GM12865 (cell line): ENCODE measurements around the gene ADCY4.

ENCODE experiments used
- DNase-seq: peaks from one replicate; pipeline ENCODE4 v3.0.0; 2010; ENCODE audit warnings: low read depth
- H3K4me3 ChIP-seq: 2 replicates; pipeline ENCODE4 v1.5.1; 2011; ENCODE audit warnings: mild to moderate bottlenecking, low read depth, low read length, control low read depth
- CTCF ChIP-seq: IDR thresholded peaks from 2 replicates; pipeline ENCODE4 v1.5.1; 2011; ENCODE audit warnings: low read length, control low read depth, low read depth, inconsistent platforms; ENCODE audit not compliant: insufficient read depth; ENCODE audit errors: missing control alignments

Gene ADCY4

GRCh38 chr14:24310646-24311604, 23.9 kb downstream of the ADCY4 start, which contains the start of gene LTB4R:
TSS of gene LTB4R (plus strand) at chr14:24311502. CDS start at chr14:24315652, 4,150 bp downstream.
- TF ChIP-seq CTCF: peak; percentile 41
- DNase-seq: peak; percentile 87
- H3K4me3 ChIP-seq: peak within 1 kb of the TSS; percentile 60

GRCh38 chr14:24310265-24310645, 24.6 kb downstream of the ADCY4 start:
- no peak for DNase-seq
- peak overlapping the region; percentile 60 for H3K4me3 ChIP-seq
- TF ChIP-seq CTCF: no peak

- no peak for TF ChIP-seq CTCF
- H3K4me3 ChIP-seq: peak within 1 kb of the TSS; percentile 60
- no peak for DNase-seq
These were observed 25.2 kb downstream of the ADCY4 start, which contains the start of gene LTB4R2 for GRCh38 chr14:24309538-24310264. TSS of gene LTB4R2 (plus strand) at chr14:24310140. CDS start at chr14:24310665, 525 bp downstream.

GRCh38 chr14:24308342-24309124, 26.3 kb downstream of the ADCY4 start:
- no peak overlapping the region for H3K4me3 ChIP-seq
- DNase-seq: no peak
- TF ChIP-seq CTCF: no peak

- no peak within 1 kb of the TSS for H3K4me3 ChIP-seq
- TF ChIP-seq CTCF: peak; percentile 91
- DNase-seq: peak; percentile 76
These were observed 27.1 kb downstream of the ADCY4 start, which contains the start of gene CIDEB for GRCh38 chr14:24307575-24308341. TSS of gene CIDEB (minus strand) at chr14:24307977. CDS start at chr14:24307858, 119 bp downstream.
